ENCODE measurements around the gene MAST4.

DNA sequence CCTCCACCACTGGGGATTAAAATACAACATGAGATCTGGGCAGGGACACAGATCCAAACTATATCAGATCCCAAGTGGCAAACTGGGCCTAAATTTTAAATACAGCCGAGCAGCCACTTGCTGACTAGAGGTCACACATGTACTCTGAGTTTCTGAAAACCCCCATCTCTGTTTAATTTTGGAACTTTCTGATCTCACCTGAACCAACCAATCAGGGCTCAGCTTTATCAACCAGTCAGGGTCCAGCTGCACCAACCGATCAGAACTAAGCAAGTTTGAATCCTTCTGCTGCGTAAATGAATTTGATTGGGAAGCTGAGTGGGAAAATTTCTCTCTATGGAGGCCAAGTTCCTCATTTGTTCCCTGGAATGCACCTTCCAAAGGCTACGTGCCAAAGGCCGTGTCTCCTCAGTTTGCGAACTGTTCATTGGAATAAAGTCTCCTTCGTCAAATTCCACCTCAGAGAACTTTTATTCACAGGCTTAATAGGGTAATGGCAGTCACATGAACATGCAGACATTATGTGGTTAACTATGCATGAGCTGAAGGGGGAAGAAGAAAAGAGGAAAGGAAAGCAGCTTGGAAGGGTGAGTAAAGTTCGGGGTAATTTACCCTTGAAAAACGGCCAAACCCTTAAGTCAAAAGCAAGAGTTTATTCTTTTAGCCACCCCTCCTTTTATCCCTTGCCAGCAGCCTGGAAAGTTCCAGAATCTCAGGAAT lies 596.7 kb downstream of the MAST4 start:
- TF ChIP-seq, protein P1, sequence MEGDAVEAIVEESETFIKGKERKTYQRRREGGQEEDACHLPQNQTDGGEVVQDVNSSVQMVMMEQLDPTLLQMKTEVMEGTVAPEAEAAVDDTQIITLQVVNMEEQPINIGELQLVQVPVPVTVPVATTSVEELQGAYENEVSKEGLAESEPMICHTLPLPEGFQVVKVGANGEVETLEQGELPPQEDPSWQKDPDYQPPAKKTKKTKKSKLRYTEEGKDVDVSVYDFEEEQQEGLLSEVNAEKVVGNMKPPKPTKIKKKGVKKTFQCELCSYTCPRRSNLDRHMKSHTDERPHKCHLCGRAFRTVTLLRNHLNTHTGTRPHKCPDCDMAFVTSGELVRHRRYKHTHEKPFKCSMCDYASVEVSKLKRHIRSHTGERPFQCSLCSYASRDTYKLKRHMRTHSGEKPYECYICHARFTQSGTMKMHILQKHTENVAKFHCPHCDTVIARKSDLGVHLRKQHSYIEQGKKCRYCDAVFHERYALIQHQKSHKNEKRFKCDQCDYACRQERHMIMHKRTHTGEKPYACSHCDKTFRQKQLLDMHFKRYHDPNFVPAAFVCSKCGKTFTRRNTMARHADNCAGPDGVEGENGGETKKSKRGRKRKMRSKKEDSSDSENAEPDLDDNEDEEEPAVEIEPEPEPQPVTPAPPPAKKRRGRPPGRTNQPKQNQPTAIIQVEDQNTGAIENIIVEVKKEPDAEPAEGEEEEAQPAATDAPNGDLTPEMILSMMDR (conservative IDR thresholded peaks at IDR 0.05 in 1 of 2, IDR thresholded peaks at IDR 0.05 in 1 of 2; ENCODE audit: low read depth in 1 of 2, low read length in 2 of 2): no peak
- TF ChIP-seq EZH2 (IDR thresholded peaks at IDR 0.05; ENCODE audit: low read length, missing control alignments): no peak

Data from fibroblast of lung (primary cell).